H1 (cell line): Measurements from ENCODE around the gene FSIP1. TPM values are rescaled to one million over a fixed set of nuclear protein-coding genes. Genes with fewer than 3 reads are reported as not detected.

Experiments used
- CTCF ChIA-PET: fragments of 300-600 bp; sonication (Branson Sonifier 250); formaldehyde crosslinking; loops from one replicate; lab custom pipeline; 2021; ENCODE audit not compliant: partially characterized antibody; lab: Charles Lee
- POLR2A ChIA-PET: fragments of 300-600 bp; sonication (Branson Sonifier 250); formaldehyde crosslinking; loops from one replicate; lab custom pipeline; 2021; ENCODE audit warnings: inconsistent platforms; ENCODE audit not compliant: partially characterized antibody; lab: Charles Lee
- DNase-seq, 2 experiments: peaks; one replicate each; pipeline versions ENCODE4 v3.0.0 to v3.0.0-alpha.2; 2010 to 2022; ENCODE audit warnings: low spot score in 2 of 2, low read depth in 1 of 2, mixed read lengths in 1 of 2
- FAIRE-seq: peaks from 2 replicates; lab custom pipeline; 2011; peaks lifted over from hg19 to GRCh38; lab: Jason Lieb, UNC
- H2AFZ ChIP-seq: 2 replicates; pipeline ENCODE4 v1.8.1; 2012; ENCODE audit warnings: low read length, inconsistent platforms
- H2AK5ac ChIP-seq: 2 replicates; pipeline ENCODE4 v1.6.1; 2013; ENCODE audit warnings: low read depth, low read length
- H2BK120ac ChIP-seq: replicated peaks from 2 replicates; pipeline ENCODE3; 2013; ENCODE audit warnings: low read depth, low read length, inconsistent platforms
- H2BK12ac ChIP-seq: 2 replicates; pipeline ENCODE4 v1.6.1; 2013; ENCODE audit warnings: low read depth, low read length
- H2BK15ac ChIP-seq: 2 replicates; pipeline ENCODE4 v1.6.1; 2013; ENCODE audit warnings: low read length
- H2BK20ac ChIP-seq: 2 replicates; pipeline ENCODE4 v1.6.1; 2013; ENCODE audit warnings: low read length
- H2BK5ac ChIP-seq: 2 replicates; pipeline ENCODE4 v1.6.1; 2013; ENCODE audit warnings: low read depth, low read length
- H3K14ac ChIP-seq: 2 replicates; pipeline ENCODE4 v1.6.1; 2013; ENCODE audit warnings: inconsistent platforms; ENCODE audit not compliant: insufficient read length
- H3K18ac ChIP-seq: 2 replicates; pipeline ENCODE4 v1.6.1; 2013; ENCODE audit warnings: low read length; ENCODE audit errors: extremely low read depth
- H3K23ac ChIP-seq: 2 replicates; pipeline ENCODE4 v1.6.1; 2013; ENCODE audit warnings: inconsistent platforms; ENCODE audit not compliant: insufficient read length
- H3K23me2 ChIP-seq: 2 replicates; pipeline ENCODE4 v1.6.1; 2013; ENCODE audit warnings: low read depth, low read length
- H3K27ac ChIP-seq: 2 replicates; pipeline ENCODE4 v1.6.1; 2011; ENCODE audit warnings: low read depth, low read length, inconsistent platforms
- H3K27me3 ChIP-seq, 4 experiments: replicated peaks in 1 of 4; 1 replicate in 1 of 4; 2 replicates in 3 of 4; pipeline versions ENCODE4 v1.6.1 to v1.8.1; 2011 to 2013; ENCODE audit warnings: low read length in 3 of 4, mild to moderate bottlenecking in 3 of 4, inconsistent platforms in 2 of 4, mixed read lengths in 2 of 4, moderate library complexity in 1 of 4; ENCODE audit not compliant: control insufficient read depth in 3 of 4, insufficient read depth in 3 of 4; ENCODE audit errors: extremely low read depth in 1 of 4
- H3K36me3 ChIP-seq, 4 experiments: 2 replicates each; pipeline versions ENCODE4 v1.6.1 to v1.8.1; 2011 to 2013; ENCODE audit warnings: mild to moderate bottlenecking in 4 of 4, low read length in 3 of 4, moderate library complexity in 2 of 4, control low read depth in 1 of 4, inconsistent platforms in 1 of 4; ENCODE audit not compliant: insufficient read depth in 4 of 4, control insufficient read depth in 2 of 4
- H3K4ac ChIP-seq: replicated peaks from 2 replicates; pipeline ENCODE3; 2013; ENCODE audit warnings: low read length, low read depth, mixed read lengths, inconsistent platforms; ENCODE audit not compliant: insufficient read length
- H3K4me1 ChIP-seq, 4 experiments: replicated peaks in 1 of 4; 1 replicate in 1 of 4; 2 replicates in 3 of 4; pipeline versions ENCODE4 v1.6.1 to v1.8.1; 2011 to 2013; ENCODE audit warnings: low read length in 3 of 4, inconsistent platforms in 2 of 4, mixed read lengths in 1 of 4; ENCODE audit not compliant: insufficient read depth in 4 of 4, control insufficient read depth in 3 of 4
- H3K4me2 ChIP-seq, 2 experiments: 2 replicates each; pipeline versions ENCODE4 v1.6.1 to v1.8.1; 2011 to 2013; ENCODE audit warnings: low read depth in 2 of 2, low read length in 2 of 2, control low read depth in 1 of 2, inconsistent platforms in 1 of 2, mild to moderate bottlenecking in 1 of 2; ENCODE audit not compliant: insufficient read depth in 1 of 2
- H3K4me3 ChIP-seq, 4 experiments: fragments of 200-600, 300-600 bp in 1 of 4; sonication (generic), shearing (Covaris generic), sonication (Bioruptor Twin) in 1 of 4; 2 replicates each; pipeline versions ENCODE4 v1.5.1 to v1.8.1; 2011 to 2016; ENCODE audit warnings: low read length in 4 of 4, low read depth in 3 of 4, control low read depth in 2 of 4, inconsistent platforms in 2 of 4, mild to moderate bottlenecking in 2 of 4, mixed read lengths in 1 of 4, moderate library complexity in 1 of 4; ENCODE audit not compliant: insufficient read depth in 2 of 4; ENCODE audit errors: extremely low read depth in 1 of 4
- H3K56ac ChIP-seq: replicated peaks from 2 replicates; pipeline ENCODE3; 2013; ENCODE audit warnings: low read depth, mild to moderate bottlenecking, mixed read lengths, low read length, inconsistent platforms; ENCODE audit not compliant: insufficient read length
- H3K79me1 ChIP-seq: 2 replicates; pipeline ENCODE4 v1.6.1; 2013; ENCODE audit warnings: low read depth, low read length, control low read depth
- H3K79me2 ChIP-seq, 2 experiments: 2 replicates each; pipeline versions ENCODE4 v1.6.1 to v1.8.1; 2012 to 2013; ENCODE audit warnings: low read length in 2 of 2, mild to moderate bottlenecking in 2 of 2, inconsistent platforms in 1 of 2; ENCODE audit not compliant: insufficient read depth in 2 of 2, control insufficient read depth in 1 of 2
- H3K9ac ChIP-seq, 4 experiments: replicated peaks in 1 of 4; 1 replicate in 1 of 4; 2 replicates in 3 of 4; pipeline versions ENCODE4 v1.6.1 to v1.8.1; 2011 to 2013; ENCODE audit warnings: low read depth in 3 of 4, low read length in 3 of 4, control low read depth in 2 of 4, mild to moderate bottlenecking in 2 of 4, moderate library complexity in 2 of 4, inconsistent platforms in 1 of 4; ENCODE audit errors: extremely low read depth in 1 of 4
- H3K9me3 ChIP-seq, 2 experiments: 2 replicates each; pipeline versions ENCODE4 v1.6.1 to v1.8.1; 2012 to 2013; ENCODE audit warnings: mild to moderate bottlenecking in 2 of 2, moderate library complexity in 2 of 2, control low read depth in 1 of 2, inconsistent platforms in 1 of 2, low read depth in 1 of 2, low read length in 1 of 2, mixed read lengths in 1 of 2; ENCODE audit not compliant: insufficient read depth in 2 of 2
- H4K20me1 ChIP-seq, 2 experiments: replicated peaks in 1 of 2; 2 replicates each; pipeline versions ENCODE3 to v1.8.1; 2011 to 2013; ENCODE audit warnings: inconsistent platforms in 2 of 2, low read length in 2 of 2, mild to moderate bottlenecking in 1 of 2; ENCODE audit not compliant: insufficient read depth in 2 of 2, control insufficient read depth in 1 of 2
- H4K5ac ChIP-seq: 2 replicates; pipeline ENCODE4 v1.6.1; 2013; ENCODE audit warnings: low read length, low read depth, mixed read lengths, inconsistent platforms; ENCODE audit not compliant: insufficient read length
- H4K8ac ChIP-seq: 2 replicates; pipeline ENCODE4 v1.8.0; 2013; ENCODE audit warnings: mild to moderate bottlenecking, moderate library complexity, low read length, inconsistent platforms; ENCODE audit not compliant: insufficient read depth; ENCODE audit errors: extremely low read depth
- H4K91ac ChIP-seq: replicated peaks from 2 replicates; pipeline ENCODE3; 2013; ENCODE audit warnings: low read length, mixed read lengths, inconsistent platforms; ENCODE audit not compliant: insufficient read length
- CBX8 ChIP-seq: fragments of 300-800, 300-1000 bp; sonication (generic); IDR thresholded peaks from 2 replicates; pipeline ENCODE4 v1.7.1; 2016; ENCODE audit warnings: low read depth, low read length, borderline replicate concordance
- CHD2 ChIP-seq: IDR thresholded peaks from 2 replicates; pipeline ENCODE4 v1.6.1; 2012; ENCODE audit warnings: low read length, improper control_type of control experiment
- GABPA ChIP-seq: IDR thresholded peaks from 2 replicates; pipeline ENCODE4 v1.6.1; 2011; ENCODE audit warnings: mild to moderate bottlenecking, low read length, moderate library complexity, borderline replicate concordance; ENCODE audit not compliant: insufficient read depth
- HDAC6 ChIP-seq: IDR thresholded peaks from one replicate; pipeline ENCODE4 v1.7.1; 2012; ENCODE audit warnings: low read depth, mild to moderate bottlenecking, inconsistent platforms, low read length, moderate library complexity
- JUN ChIP-seq: IDR thresholded peaks from 2 replicates; pipeline ENCODE4 v1.6.1; 2011; ENCODE audit warnings: low read depth, mild to moderate bottlenecking, improper control_type of control experiment, low read length
- KDM5A ChIP-seq: fragments of 200-600 bp; IDR thresholded peaks from 2 replicates; pipeline ENCODE4 v1.7.1; 2012; ENCODE audit warnings: mild to moderate bottlenecking, low read length, inconsistent platforms, mixed read lengths
- RAD21 ChIP-seq, 2 experiments: IDR thresholded peaks in 1 of 2; conservative IDR thresholded peaks in 1 of 2; 2 replicates each; pipeline ENCODE4 v1.6.1; 2011; ENCODE audit warnings: low read depth in 2 of 2, low read length in 2 of 2, improper control_type of control experiment in 1 of 2, inconsistent platforms in 1 of 2, mild to moderate bottlenecking in 1 of 2, moderate library complexity in 1 of 2
- RXRA ChIP-seq: IDR thresholded peaks from 2 replicates; pipeline ENCODE4 v1.6.1; 2011; ENCODE audit warnings: low read depth, mild to moderate bottlenecking, low read length, moderate library complexity; ENCODE audit not compliant: insufficient read depth
- SIN3A ChIP-seq, 2 experiments: IDR thresholded peaks in 1 of 2; conservative IDR thresholded peaks in 1 of 2; 2 replicates each; pipeline ENCODE4 v1.6.1; 2011 to 2012; ENCODE audit warnings: low read length in 2 of 2, improper control_type of control experiment in 1 of 2, low read depth in 1 of 2, mild to moderate bottlenecking in 1 of 2
- SP2 ChIP-seq: IDR thresholded peaks from 2 replicates; pipeline ENCODE4 v1.6.1; 2012; ENCODE audit warnings: mild to moderate bottlenecking, low read length, inconsistent platforms
- SP4 ChIP-seq: IDR thresholded peaks from 2 replicates; pipeline ENCODE4 v1.6.1; 2012; ENCODE audit warnings: low read length, inconsistent platforms
- SUZ12 ChIP-seq: fragments of 200-600 bp; sonication (generic); IDR thresholded peaks from 2 replicates; pipeline ENCODE4 v1.6.1; 2012; ENCODE audit warnings: mild to moderate bottlenecking, inconsistent platforms, low read length, moderate library complexity, mixed read lengths
- TAF7 ChIP-seq: optimal IDR thresholded peaks from 2 replicates; pipeline ENCODE3; 2011; ENCODE audit warnings: low read depth, mild to moderate bottlenecking, inconsistent platforms, low read length, moderate library complexity, borderline replicate concordance
- WGBS, 2 experiments: shearing (Covaris generic) in 1 of 2; methylation state at CpG; one replicate each; pipeline versions ENCODE4 v1.1.6 to v1.1.7; 2013 to 2015; ENCODE audit warnings: low lambda C conversion rate in 2 of 2, mixed read lengths in 2 of 2, inconsistent platforms in 1 of 2, low coverage in 1 of 2, missing lambda C conversion rate in 1 of 2; ENCODE audit not compliant: insufficient replicate concordance in 2 of 2, insufficient coverage in 1 of 2, insufficient read length in 1 of 2; ENCODE audit errors: extremely low coverage in 1 of 2, missing lambda C conversion rate in 1 of 2; 5-methylcytosine and 5-hydroxymethylcytosine counted together
- polyA plus RNA-seq, 7 experiments: library from polyadenylated mRNA; depleted of rRNA in 3 of 7; stranded (reverse) in 5 of 7; unstranded in 2 of 7; fragments of >200 nt in 5 of 7; fragments of 200-250 nt in 2 of 7; gene quantifications; 1 replicate in 5 of 7; 2 replicates in 1 of 7; 4 replicates in 1 of 7; pipeline versions ENCODE4 v1.2.1 to v1.2.3, GENCODE V29; 2011 to 2013; ENCODE audit warnings: missing spikeins in 2 of 7, mixed read lengths in 2 of 7
- total RNA-seq: library from RNA; stranded (reverse); fragmentation: NEBNext Ultra II Directional; extraction: Animal tissue kit (Norgen Biotek cat#: 25700); gene quantifications from 2 replicates; pipeline ENCODE4 v1.2.1, GENCODE V29; 2021

Gene FSIP1
- total and polyA plus RNA-seq, 2 of the 8 experiments (the other 6 are each of a cell fraction or from before 2014, with no cell fraction given) = 0.18 to 1.3 TPM

DNA sequence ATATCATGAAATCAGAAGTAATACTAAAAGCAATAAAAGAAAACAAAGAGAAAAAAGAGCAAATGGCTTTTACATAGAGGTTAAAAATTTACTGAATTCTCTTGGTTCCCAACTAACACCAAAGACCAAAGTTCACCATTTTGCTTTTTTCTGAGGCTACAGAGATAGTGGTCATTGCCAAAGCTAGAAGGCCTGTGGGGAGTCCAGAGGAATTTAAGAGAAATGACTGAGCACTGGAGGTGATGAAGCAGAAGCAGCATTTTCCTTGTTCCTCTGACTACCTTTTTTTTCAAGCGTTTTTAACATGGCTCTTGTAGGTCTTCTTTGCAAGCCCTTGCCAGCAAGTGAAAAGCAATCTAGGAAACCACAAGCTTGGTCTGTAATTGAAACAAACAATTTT, 143.6 kb downstream of the FSIP1 start:
- Histone ChIP-seq H3K9ac (no peak overlapping the region), H3K27ac (no peak overlapping the region), H3K23ac (no peak overlapping the region), H3K9me3 (no peaks in the 10 kb centered on the region), H4K20me1 (no peaks in the 10 kb centered on the region)
- no peak for TF ChIP-seq GABPA
- TF ChIP-seq RAD21 (IDR thresholded peaks at IDR 0.05 in 1 of 2, conservative IDR thresholded peaks at IDR 0.05 in 1 of 2; ENCODE audit: low read depth in 2 of 2, low read length in 2 of 2) = no peak
- no peak for TF ChIP-seq SP4
- no peak for TF ChIP-seq CHD2
- no peak for TF ChIP-seq JUN
- TF ChIP-seq SIN3A (conservative IDR thresholded peaks at IDR 0.05 in 1 of 2, IDR thresholded peaks at IDR 0.05 in 1 of 2; ENCODE audit: low read depth in 1 of 2, low read length in 2 of 2) = no peak
- no peak for TF ChIP-seq SP2
- TF ChIP-seq RXRA = no peak
- no peak for TF ChIP-seq CBX8
- TF ChIP-seq TAF7 = no peak
- TF ChIP-seq HDAC6 = no peak
- TF ChIP-seq SUZ12 = no peak
- TF ChIP-seq KDM5A = no peak
- TF ChIP-seq, all 59 proteins: peak for 0
- no peak overlapping the region for H4K8ac ChIP-seq
- H3K79me1 ChIP-seq = no peaks in the 10 kb centered on the region
- POLR2A ChIA-PET = no interaction called here
- H2BK20ac ChIP-seq = no peak overlapping the region
- H3K4me1 ChIP-seq = peaks cover 0 to 7% (median 2%) of the 10 kb centered on the region in 4 experiments; a peak in 3 of 7 replicates
- no peak overlapping the region for H4K91ac ChIP-seq
- no peak overlapping the region for H2BK5ac ChIP-seq
- CTCF ChIA-PET = no interaction called here
- no peak overlapping the region for H3K4ac ChIP-seq
- no peaks in the 10 kb centered on the region for H3K23me2 ChIP-seq
- DNase-seq = no peak
- no peak overlapping the region for H3K18ac ChIP-seq
- FAIRE-seq = no peak
- H3K79me2 ChIP-seq = no peaks in the 10 kb centered on the region
- H2BK12ac ChIP-seq = no peak overlapping the region
- H3K56ac ChIP-seq = no peak overlapping the region
- 85% methylated on average over 1 of the region's 1 CpG; no CpG with 5 or more reads in 1 of the 2 experiments for WGBS, 2 experiments
- no peak overlapping the region for H2BK15ac ChIP-seq
- no peak overlapping the region for H3K4me3 ChIP-seq
- no peaks in the 10 kb centered on the region for H3K36me3 ChIP-seq
- no peak overlapping the region for H3K4me2 ChIP-seq
- no peak overlapping the region for H3K14ac ChIP-seq
- H2BK120ac ChIP-seq = no peak overlapping the region
- H3K27me3 ChIP-seq = no peaks in the 10 kb centered on the region
- no peak overlapping the region for H4K5ac ChIP-seq
- no peak overlapping the region for H2AFZ ChIP-seq
- H2AK5ac ChIP-seq = no peak overlapping the region
